Mucosa of descending colon (tissue), 3 donors: ENCODE measurements around the gene COQ9. TPM values are rescaled to one million over a fixed set of nuclear protein-coding genes. Genes with fewer than 3 reads are reported as not detected.

Experiments used
- ATAC-seq: fragments of 200-7000 bp; cut with Tn5 transposase; one replicate; pipeline ENCODE4 v1.9.1; 2020; ENCODE audit warnings: mild to moderate bottlenecking, moderate library complexity
- DNase-seq, 3 donors: peaks; one replicate each; pipeline ENCODE4 v3.0.0-alpha.2; 2020
- H3K36me3 ChIP-seq: fragments of 200-600 bp; one replicate; pipeline ENCODE4 v1.8.0; 2021; ENCODE audit warnings: low read depth, mild to moderate bottlenecking
- H3K4me1 ChIP-seq: fragments of 200-600 bp; one replicate; pipeline ENCODE4 v1.8.0; 2021; ENCODE audit warnings: low read depth, mild to moderate bottlenecking
- H3K4me3 ChIP-seq: fragments of 200-600 bp; one replicate; pipeline ENCODE4 v1.8.0; 2021; ENCODE audit warnings: mild to moderate bottlenecking
- H3K9me3 ChIP-seq: fragments of 200-600 bp; one replicate; pipeline ENCODE4 v1.8.0; 2021; ENCODE audit warnings: mild to moderate bottlenecking
- CTCF ChIP-seq: fragments of 200-600 bp; IDR thresholded peaks from one replicate; pipeline ENCODE4 v1.8.0; 2022; ENCODE audit warnings: antibody characterized with exemption, mild to moderate bottlenecking
- intact Hi-C, 2 donors: fragments of 100-400 bp; cut with DNase I in 1 of 2; cut with micrococcal nuclease in 1 of 2; formaldehyde crosslinking; loops; one replicate each; pipeline versions ENCODE4 v1.11.0 to v1.11.1; 2022; cut with DNase I, micrococcal nuclease
- total RNA-seq, 3 donors: library from RNA; stranded (reverse); fragmentation: NEBNext Ultra II Directional in 2 of 3; extraction: Animal tissue kit (Norgen Biotek cat#: 25700) in 2 of 3; gene quantifications; one replicate each; pipeline versions ENCODE4 v1.2.1 to v1.2.4, GENCODE V29; 2021 to 2023
- donor health status: DM: no; HTN: no; CAD: no; lungs with moderate emphysema.
- donor health status: DM: no; HTN: no; CAD: no.
- donor health status: DM: no; HTN: yes; CAD: no.

COQ9 gene
- total RNA-seq, 3 donors from 2014 or later, result 98.0 to 147 (median 109) TPM

GRCh38 chr16:57509231-57509923 lies 62.1 kb downstream of the COQ9 start:
- Histone ChIP-seq H3K4me1 (no peaks in the 10 kb centered on the region), H3K36me3 (no peaks in the 10 kb centered on the region), H3K9me3 (no peaks in the 10 kb centered on the region), H3K4me3 (no peak overlapping the region)
- intact Hi-C loops, result no loop called here
- DNase-seq (no peak), ATAC-seq (no peak)
- no peak for TF ChIP-seq CTCF

- intact Hi-C loops, result no loop called here
- no peak for ATAC-seq
Measured at GRCh38 chr16:57510016-57510871, 63.0 kb downstream of the COQ9 start.

More at GRCh38 chr16:57510016-57510871, 63.0 kb downstream of the COQ9 start:
- Histone ChIP-seq H3K4me1 (no peaks in the 10 kb centered on the region), H3K36me3 (no peaks in the 10 kb centered on the region), H3K4me3 (no peak overlapping the region), H3K9me3 (no peaks in the 10 kb centered on the region)
- TF ChIP-seq CTCF, result no peak
- DNase-seq, result no peak

Other genes with a start within 250 kb of the COQ9 start
- gene ARL2BP, start 202.2 kb upstream of the COQ9 start, total RNA-seq, result 10 to 100 TPM; 29.2 to 39.7 (median 35.4) TPM
- 1 to 10 TPM; 2.8 to 8.6 (median 4.3) TPM for gene PLLP, start 162.8 kb upstream of the COQ9 start, total RNA-seq
- under 1 TPM; 0.16 to 0.51 (median 0.41) TPM for gene CCL22, start 88.7 kb upstream of the COQ9 start, total RNA-seq
- 10 to 100 TPM in 1 of 3 donors, 1 to 10 TPM in 2; 2.6 to 10.5 (median 3.5) TPM for gene CX3CL1, start 75.0 kb upstream of the COQ9 start, total RNA-seq
- gene CCL17, start 42.7 kb upstream of the COQ9 start, total RNA-seq, result not detected
- 10 to 100 TPM; 43.2 to 63.7 (median 53.8) TPM for gene CIAPIN1, start 94 bp upstream of the COQ9 start, total RNA-seq
- 10 to 100 TPM; 50.0 to 51.3 (median 51.0) TPM for gene POLR2C, start 15.2 kb downstream of the COQ9 start, total RNA-seq
- gene DOK4, start 39.0 kb downstream of the COQ9 start, total RNA-seq, result 100 to 1,000 TPM in 2 of 3 donors, 10 to 100 TPM in 1; 68.4 to 143 (median 101) TPM
- 10 to 100 TPM in 1 of 3 donors, 1 to 10 TPM in 2; 1.2 to 16.2 (median 2.5) TPM for gene CCDC102A, start 89.1 kb downstream of the COQ9 start, total RNA-seq
- gene ADGRG5, start 95.2 kb downstream of the COQ9 start, total RNA-seq, result 1 to 10 TPM in 2 of 3 donors, under 1 TPM in 1; 0.51 to 1.6 (median 1.1) TPM
- gene ADGRG1, start 181.2 kb downstream of the COQ9 start, total RNA-seq, result 100 to 1,000 TPM in 1 of 3 donors, 10 to 100 TPM in 2; 37.0 to 104 (median 98.4) TPM
- 1 to 10 TPM in 2 of 3 donors, under 1 TPM in 1; 0.84 to 3.4 (median 1.8) TPM for gene ADGRG3, start 220.8 kb downstream of the COQ9 start, total RNA-seq
- gene DRC7, start 247.3 kb downstream of the COQ9 start, total RNA-seq, result not detected